ENCODE data around the gene TTLL5.
A peak's percentile ranks its signal among the peaks of the same experiment; 100 is the strongest.

Gene TTLL5

DNA sequence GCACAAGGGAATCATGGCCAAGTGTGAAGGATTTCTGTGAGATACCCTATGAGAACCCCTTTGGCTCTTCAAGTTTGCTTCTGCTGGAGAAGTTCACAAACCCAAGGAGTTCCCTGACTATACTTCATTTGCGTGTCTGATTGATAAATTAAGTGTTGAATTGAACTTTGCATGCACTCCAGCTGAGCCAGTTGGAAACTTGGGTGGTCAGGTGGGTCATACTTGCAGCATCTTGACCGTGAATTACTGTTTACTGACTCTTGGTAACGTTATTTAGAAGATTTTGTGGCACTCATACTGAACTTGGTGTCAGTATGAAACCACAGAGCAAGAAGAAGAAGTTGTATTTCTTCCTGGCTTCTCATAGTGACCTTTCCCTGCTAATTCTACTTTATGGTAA, 243.3 kb downstream of the TTLL5 start:
- no peak for TF ChIP-seq TCF12 (IDR thresholded peaks at IDR 0.05; ENCODE audit: low read depth)
- TF ChIP-seq ZBTB7A (IDR thresholded peaks at IDR 0.05; ENCODE audit: low read depth) = no peak
- TF ChIP-seq CREB1 (IDR thresholded peaks at IDR 0.05; ENCODE audit: low read depth) = no peak
- no peak for TF ChIP-seq USF1 (IDR thresholded peaks at IDR 0.05)
- TF ChIP-seq RAD21 (IDR thresholded peaks at IDR 0.05; ENCODE audit: low read depth) = no peak
- TF ChIP-seq MAX (IDR thresholded peaks at IDR 0.05) = no peak
- TF ChIP-seq CEBPB (IDR thresholded peaks at IDR 0.05) = no peak
- no peak for TF ChIP-seq EGR1 (IDR thresholded peaks at IDR 0.05)
- no peak for TF ChIP-seq FOXM1 (IDR thresholded peaks at IDR 0.05; ENCODE audit: borderline replicate concordance, low read depth)
- no peak for TF ChIP-seq EP300 (IDR thresholded peaks at IDR 0.05; ENCODE audit: borderline replicate concordance)
- no peak for TF ChIP-seq YY1 (IDR thresholded peaks at IDR 0.05; ENCODE audit: low read depth)

- no peak for TF ChIP-seq RAD21 (IDR thresholded peaks at IDR 0.05; ENCODE audit: low read depth)
- TF ChIP-seq NFIC (IDR thresholded peaks at IDR 0.05) = peak; percentile 59
- no peak for TF ChIP-seq EGR1 (IDR thresholded peaks at IDR 0.05)
- no peak for TF ChIP-seq TEAD4 (IDR thresholded peaks at IDR 0.05)
Measured at GRCh38 chr14:75905147-75905904, 244.3 kb downstream of the TTLL5 start.

DNA sequence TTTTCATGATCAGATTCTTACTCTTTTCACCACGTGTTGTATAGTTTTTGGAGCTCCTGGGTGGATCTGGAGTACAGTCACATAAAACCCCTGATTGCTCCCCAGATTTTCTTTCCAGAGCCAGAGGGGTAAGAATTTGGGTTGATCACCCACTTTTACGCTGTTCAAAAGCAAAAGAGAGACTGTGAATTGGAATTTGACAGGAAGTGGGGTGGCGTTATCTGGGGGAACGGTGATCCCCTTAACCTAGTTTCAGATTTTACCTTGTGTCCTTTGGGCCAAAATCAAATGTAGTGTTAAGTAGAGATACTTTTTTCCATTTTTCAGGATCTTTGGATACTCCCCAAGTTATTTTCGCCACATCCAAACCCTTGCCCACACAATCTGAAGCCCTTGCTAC, 245.2 kb downstream of the TTLL5 start:
- TF ChIP-seq FOXM1 (IDR thresholded peaks at IDR 0.05; ENCODE audit: borderline replicate concordance, low read depth) (no peak), CREB1 (IDR thresholded peaks at IDR 0.05; ENCODE audit: low read depth) (no peak), CEBPB (IDR thresholded peaks at IDR 0.05) (no peak), YY1 (IDR thresholded peaks at IDR 0.05; ENCODE audit: low read depth) (no peak), ZBTB7A (IDR thresholded peaks at IDR 0.05; ENCODE audit: low read depth) (no peak), TAF1 (IDR thresholded peaks at IDR 0.05; ENCODE audit: low read depth) (no peak), RAD21 (IDR thresholded peaks at IDR 0.05; ENCODE audit: low read depth) (no peak), EGR1 (IDR thresholded peaks at IDR 0.05) (no peak), USF1 (IDR thresholded peaks at IDR 0.05) (no peak), TCF12 (IDR thresholded peaks at IDR 0.05; ENCODE audit: low read depth) (no peak), TEAD4 (IDR thresholded peaks at IDR 0.05) (no peak), EP300 (IDR thresholded peaks at IDR 0.05; ENCODE audit: borderline replicate concordance) (no peak), MAX (IDR thresholded peaks at IDR 0.05) (no peak), NFIC (IDR thresholded peaks at IDR 0.05) (no peak)
- TF ChIP-seq, protein P1, sequence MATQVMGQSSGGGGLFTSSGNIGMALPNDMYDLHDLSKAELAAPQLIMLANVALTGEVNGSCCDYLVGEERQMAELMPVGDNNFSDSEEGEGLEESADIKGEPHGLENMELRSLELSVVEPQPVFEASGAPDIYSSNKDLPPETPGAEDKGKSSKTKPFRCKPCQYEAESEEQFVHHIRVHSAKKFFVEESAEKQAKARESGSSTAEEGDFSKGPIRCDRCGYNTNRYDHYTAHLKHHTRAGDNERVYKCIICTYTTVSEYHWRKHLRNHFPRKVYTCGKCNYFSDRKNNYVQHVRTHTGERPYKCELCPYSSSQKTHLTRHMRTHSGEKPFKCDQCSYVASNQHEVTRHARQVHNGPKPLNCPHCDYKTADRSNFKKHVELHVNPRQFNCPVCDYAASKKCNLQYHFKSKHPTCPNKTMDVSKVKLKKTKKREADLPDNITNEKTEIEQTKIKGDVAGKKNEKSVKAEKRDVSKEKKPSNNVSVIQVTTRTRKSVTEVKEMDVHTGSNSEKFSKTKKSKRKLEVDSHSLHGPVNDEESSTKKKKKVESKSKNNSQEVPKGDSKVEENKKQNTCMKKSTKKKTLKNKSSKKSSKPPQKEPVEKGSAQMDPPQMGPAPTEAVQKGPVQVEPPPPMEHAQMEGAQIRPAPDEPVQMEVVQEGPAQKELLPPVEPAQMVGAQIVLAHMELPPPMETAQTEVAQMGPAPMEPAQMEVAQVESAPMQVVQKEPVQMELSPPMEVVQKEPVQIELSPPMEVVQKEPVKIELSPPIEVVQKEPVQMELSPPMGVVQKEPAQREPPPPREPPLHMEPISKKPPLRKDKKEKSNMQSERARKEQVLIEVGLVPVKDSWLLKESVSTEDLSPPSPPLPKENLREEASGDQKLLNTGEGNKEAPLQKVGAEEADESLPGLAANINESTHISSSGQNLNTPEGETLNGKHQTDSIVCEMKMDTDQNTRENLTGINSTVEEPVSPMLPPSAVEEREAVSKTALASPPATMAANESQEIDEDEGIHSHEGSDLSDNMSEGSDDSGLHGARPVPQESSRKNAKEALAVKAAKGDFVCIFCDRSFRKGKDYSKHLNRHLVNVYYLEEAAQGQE (IDR thresholded peaks at IDR 0.05; ENCODE audit: low read depth) = no peak

DNA sequence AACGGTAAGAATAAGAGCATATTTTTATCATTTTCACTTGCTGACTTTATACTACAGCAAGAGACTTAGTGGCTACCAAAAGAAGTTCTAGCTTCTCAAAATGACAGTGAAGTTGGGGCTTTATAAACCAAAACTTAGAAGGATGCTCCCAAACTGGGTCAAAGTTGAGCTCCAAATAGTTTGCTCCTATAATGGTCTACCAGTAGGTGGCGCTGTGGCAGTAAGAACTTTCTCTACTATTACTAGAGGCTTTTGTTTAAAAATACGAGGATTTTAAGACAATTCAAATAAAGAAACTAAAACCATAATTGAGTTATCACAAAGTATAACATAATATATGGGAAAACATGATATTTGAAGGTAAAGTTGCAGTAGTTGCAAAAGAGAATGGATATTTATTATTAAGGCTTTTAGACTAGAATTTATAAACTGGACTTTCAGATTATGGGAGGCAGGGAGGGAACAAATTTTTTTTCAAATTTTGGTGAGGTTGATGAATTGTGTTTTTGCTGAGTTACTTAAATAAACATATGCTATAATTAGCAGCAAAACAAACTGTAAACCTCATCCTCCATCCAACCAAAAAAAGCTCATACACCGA, 245.7 kb downstream of the TTLL5 start:
- TF ChIP-seq CREB1 (IDR thresholded peaks at IDR 0.05; ENCODE audit: low read depth) (no peak), RAD21 (IDR thresholded peaks at IDR 0.05; ENCODE audit: low read depth) (peak; percentile 61), ZBTB7A (IDR thresholded peaks at IDR 0.05; ENCODE audit: low read depth) (no peak), TEAD4 (IDR thresholded peaks at IDR 0.05) (no peak)

GRCh38 chr14:75907756-75908359, 246.8 kb downstream of the TTLL5 start:
- no peak for TF ChIP-seq EGR1 (IDR thresholded peaks at IDR 0.05)
- TF ChIP-seq MAX (IDR thresholded peaks at IDR 0.05) = no peak
- TF ChIP-seq USF1 (IDR thresholded peaks at IDR 0.05) = no peak
- no peak for TF ChIP-seq TEAD4 (IDR thresholded peaks at IDR 0.05)
- TF ChIP-seq EP300 (IDR thresholded peaks at IDR 0.05; ENCODE audit: borderline replicate concordance) = no peak
- TF ChIP-seq CEBPB (IDR thresholded peaks at IDR 0.05) = no peak
- TF ChIP-seq, protein P1 (IDR thresholded peaks at IDR 0.05; ENCODE audit: low read depth) = no peak
- TF ChIP-seq RAD21 (IDR thresholded peaks at IDR 0.05; ENCODE audit: low read depth) = no peak
